MCF 10A (cell line): ENCODE measurements around the gene PHACTR1. TPM values are rescaled to one million over a fixed set of nuclear protein-coding genes. Genes with fewer than 3 reads are reported as not detected.

ENCODE experiments used
- BruUV-seq: library from RNA; stranded (reverse); fragments of 400-500 nt; replicated peaks from 2 replicates; lab custom pipeline; 2021; lab: Mats Ljungman, UMichigan
- CTCF ChIA-PET: fragments of 300-600 bp; sonication (Branson Sonifier 250); formaldehyde crosslinking; extraction: SDS; loops from one replicate; lab custom pipeline; 2021; ENCODE audit warnings: antibody characterized with exemption, inconsistent platforms; lab: Yijun Ruan, JAX
- POLR2A ChIA-PET: fragments of 300-600, 350-650 bp; sonication (Branson Sonifier 250); formaldehyde crosslinking; extraction: SDS; loops from one replicate; lab custom pipeline; 2020; ENCODE audit warnings: antibody characterized with exemption, inconsistent platforms; lab: Yijun Ruan, JAX
- DNase-seq: peaks from one replicate; pipeline ENCODE4 v3.0.0-alpha.2; 2018; ENCODE audit not compliant: unreplicated experiment
- H3K27ac Mint-ChIP-seq: one replicate; pipeline ENCODE4 v1.8.0; 2022; ENCODE audit warnings: mild to moderate bottlenecking, low read depth, mixed read lengths; ENCODE audit not compliant: unreplicated experiment
- H3K27me3 Mint-ChIP-seq: one replicate; pipeline ENCODE4 v1.8.0; 2022; ENCODE audit warnings: mixed read lengths; ENCODE audit not compliant: insufficient read depth, unreplicated experiment
- H3K36me3 Mint-ChIP-seq: one replicate; pipeline ENCODE4 v1.8.0; 2022; ENCODE audit warnings: mild to moderate bottlenecking, moderate library complexity, mixed read lengths; ENCODE audit not compliant: insufficient read depth, unreplicated experiment
- H3K4me1 Mint-ChIP-seq: one replicate; pipeline ENCODE4 v1.8.0; 2022; ENCODE audit warnings: mixed read lengths; ENCODE audit not compliant: insufficient read depth, unreplicated experiment
- H3K4me3 Mint-ChIP-seq: one replicate; pipeline ENCODE4 v1.8.0; 2022; ENCODE audit warnings: mild to moderate bottlenecking, moderate library complexity, mixed read lengths; ENCODE audit not compliant: unreplicated experiment
- H3K9me3 Mint-ChIP-seq: one replicate; pipeline ENCODE4 v1.8.0; 2022; ENCODE audit warnings: mixed read lengths; ENCODE audit not compliant: unreplicated experiment
- CTCF ChIP-seq: fragments of 200-600 bp; IDR thresholded peaks from one replicate; pipeline ENCODE4 v1.8.0; 2022; ENCODE audit warnings: antibody characterized with exemption, mild to moderate bottlenecking; ENCODE audit not compliant: unreplicated experiment
- intact Hi-C: fragments of 100-400 bp; cut with micrococcal nuclease; formaldehyde crosslinking; loops from 2 replicates; pipeline ENCODE4 v1.14.1; 2022
- total RNA-seq: library from RNA; stranded (reverse); gene quantifications from 2 replicates; pipeline ENCODE4 v1.2.3, GENCODE V29; 2022

PHACTR1 gene
- total RNA-seq, 1 experiment from 2014 or later = not detected

GRCh38 chr6:13075141-13075845 is 358.7 kb downstream of the PHACTR1 start:
- CTCF ChIA-PET = interaction anchor here (0.6 to 0.7 kb wide), 2 partner anchors 13 to 365 kb away, joined by 3 to 4 read pairs; no protein-coding TSS in a partner anchor
- peaks cover 51% of the 10 kb centered on the region for H3K27me3 Mint-ChIP-seq
- BruUV-seq = no TSS peak
- no peak for TF ChIP-seq CTCF
- POLR2A ChIA-PET = no interaction called here
- intact Hi-C loops = no loop called here
- no peaks in the 10 kb centered on the region for H3K36me3 Mint-ChIP-seq
- no peak overlapping the region for H3K27ac Mint-ChIP-seq
- no peaks in the 10 kb centered on the region for H3K9me3 Mint-ChIP-seq
- DNase-seq = no peak
- no peaks in the 10 kb centered on the region for H3K4me1 Mint-ChIP-seq
- no peak overlapping the region for H3K4me3 Mint-ChIP-seq

- CTCF ChIA-PET = no interaction called here
- POLR2A ChIA-PET = no interaction called here
- DNase-seq = no peak
- no peak for TF ChIP-seq CTCF
- Mint-ChIP-seq H3K36me3 (no peaks in the 10 kb centered on the region), H3K9me3 (no peaks in the 10 kb centered on the region), H3K27ac (no peak overlapping the region), H3K4me1 (no peaks in the 10 kb centered on the region), H3K4me3 (no peak overlapping the region), H3K27me3 (peaks cover 53% of the 10 kb centered on the region)
- no TSS peak for BruUV-seq
- intact Hi-C loops = no loop called here
Measured at GRCh38 chr6:13076575-13076974, 360.0 kb downstream of the PHACTR1 start.

- Mint-ChIP-seq H3K27ac (no peak overlapping the region), H3K36me3 (no peaks in the 10 kb centered on the region)
- POLR2A ChIA-PET = no interaction called here
Measured at GRCh38 chr6:13077117-13077516, 360.6 kb downstream of the PHACTR1 start.

More at GRCh38 chr6:13077117-13077516, 360.6 kb downstream of the PHACTR1 start:
- no peaks in the 10 kb centered on the region for H3K9me3 Mint-ChIP-seq
- CTCF ChIA-PET = no interaction called here
- no peaks in the 10 kb centered on the region for H3K4me1 Mint-ChIP-seq
- intact Hi-C loops = no loop called here
- TF ChIP-seq CTCF = no peak
- H3K4me3 Mint-ChIP-seq = no peak overlapping the region
- BruUV-seq = no TSS peak
- peaks cover 53% of the 10 kb centered on the region for H3K27me3 Mint-ChIP-seq
- DNase-seq = no peak
